Mesenchymal stem cell (in vitro differentiated cells and primary cell): ENCODE measurements around the gene CLK1.

Source experiments
- DNase-seq: peaks from one replicate; pipeline ENCODE4 v3.0.0-alpha.2; 2013
- H2AFZ ChIP-seq: one replicate; pipeline ENCODE4 v1.6.1; 2013; ENCODE audit warnings: low read depth, mild to moderate bottlenecking, control low read depth, inconsistent platforms, low read length, moderate library complexity
- H2AK5ac ChIP-seq: 2 replicates; pipeline ENCODE4 v1.6.1; 2013; ENCODE audit warnings: low read length, moderate library complexity, mild to moderate bottlenecking, inconsistent platforms; ENCODE audit not compliant: severe bottlenecking
- H2BK120ac ChIP-seq: one replicate; pipeline ENCODE4 v1.6.1; 2013; ENCODE audit warnings: low read depth, mild to moderate bottlenecking, inconsistent platforms, low read length, moderate library complexity
- H2BK12ac ChIP-seq, 2 experiments: one replicate each; pipeline ENCODE4 v1.6.1; 2013; ENCODE audit warnings: inconsistent platforms in 2 of 2, low read length in 2 of 2, mild to moderate bottlenecking in 2 of 2, moderate library complexity in 2 of 2, control low read depth in 1 of 2
- H2BK15ac ChIP-seq: one replicate; pipeline ENCODE4 v1.6.1; 2013; ENCODE audit warnings: mild to moderate bottlenecking, low read depth, inconsistent platforms; ENCODE audit not compliant: poor library complexity, severe bottlenecking
- H2BK5ac ChIP-seq: 2 replicates; pipeline ENCODE4 v1.6.1; 2013; ENCODE audit warnings: low read depth, mild to moderate bottlenecking, low read length, control low read depth, inconsistent platforms; ENCODE audit not compliant: poor library complexity, severe bottlenecking
- H3K14ac ChIP-seq, 2 experiments: one replicate each; pipeline ENCODE4 v1.6.1; 2013; ENCODE audit warnings: inconsistent platforms in 2 of 2, low read length in 2 of 2, control low read depth in 1 of 2, mild to moderate bottlenecking in 1 of 2, moderate library complexity in 1 of 2
- H3K18ac ChIP-seq, 2 experiments: one replicate each; pipeline ENCODE4 v1.6.1; 2013; ENCODE audit warnings: inconsistent platforms in 2 of 2, low read length in 2 of 2, control low read depth in 1 of 2, low read depth in 1 of 2, mild to moderate bottlenecking in 1 of 2
- H3K23ac ChIP-seq, 2 experiments: one replicate each; pipeline ENCODE4 v1.6.1; 2013; ENCODE audit warnings: inconsistent platforms in 2 of 2, low read length in 2 of 2, mild to moderate bottlenecking in 2 of 2, moderate library complexity in 2 of 2, control low read depth in 1 of 2
- H3K27ac ChIP-seq: 2 replicates; pipeline ENCODE4 v1.5.1; 2013; ENCODE audit warnings: mild to moderate bottlenecking, moderate library complexity, low read length, control low read depth, inconsistent platforms; ENCODE audit not compliant: poor library complexity, severe bottlenecking
- H3K27me3 ChIP-seq, 2 experiments: 2 replicates each; pipeline versions ENCODE4 v1.6.1 to v1.7.0; 2013; ENCODE audit warnings: low read length in 2 of 2, mild to moderate bottlenecking in 2 of 2, moderate library complexity in 2 of 2, control low read depth in 1 of 2, inconsistent platforms in 1 of 2; ENCODE audit not compliant: control insufficient read depth in 1 of 2, insufficient read depth in 1 of 2
- H3K36me3 ChIP-seq, 2 experiments: 2 replicates each; pipeline versions ENCODE4 v1.6.1 to v1.7.0; 2013; ENCODE audit warnings: low read length in 2 of 2, control low read depth in 1 of 2, inconsistent platforms in 1 of 2, low read depth in 1 of 2, mild to moderate bottlenecking in 1 of 2; ENCODE audit not compliant: insufficient read depth in 2 of 2, control insufficient read depth in 1 of 2
- H3K4ac ChIP-seq, 2 experiments: one replicate each; pipeline ENCODE4 v1.6.1; 2013; ENCODE audit warnings: inconsistent platforms in 2 of 2, low read length in 2 of 2, mild to moderate bottlenecking in 2 of 2, moderate library complexity in 2 of 2, control low read depth in 1 of 2, low read depth in 1 of 2
- H3K4me1 ChIP-seq: 2 replicates; pipeline ENCODE4 v1.6.1; 2013; ENCODE audit warnings: low read depth, low read length, control low read depth; ENCODE audit not compliant: control insufficient read depth, insufficient read depth
- H3K4me2 ChIP-seq: 2 replicates; pipeline ENCODE4 v1.6.1; 2013; ENCODE audit warnings: low read length, mild to moderate bottlenecking, inconsistent platforms; ENCODE audit not compliant: poor library complexity, severe bottlenecking
- H3K4me3 ChIP-seq, 2 experiments: 2 replicates each; pipeline versions ENCODE4 v1.5.1 to v1.7.0; 2013; ENCODE audit warnings: low read length in 2 of 2, mild to moderate bottlenecking in 2 of 2, control low read depth in 1 of 2, low read depth in 1 of 2; ENCODE audit not compliant: insufficient read depth in 1 of 2
- H3K79me1 ChIP-seq: replicated peaks from 2 replicates; pipeline ENCODE4 v1.6.1; 2013; ENCODE audit warnings: mild to moderate bottlenecking, control low read depth, low read length, inconsistent platforms; ENCODE audit not compliant: poor library complexity, severe bottlenecking
- H3K9ac ChIP-seq: 2 replicates; pipeline ENCODE4 v1.7.0; 2013; ENCODE audit warnings: mild to moderate bottlenecking, low read length, moderate library complexity
- H3K9me3 ChIP-seq: 2 replicates; pipeline ENCODE4 v1.7.0; 2013; ENCODE audit warnings: mild to moderate bottlenecking, low read length; ENCODE audit not compliant: control insufficient read depth
- H4K8ac ChIP-seq: one replicate; pipeline ENCODE4 v1.6.1; 2013; ENCODE audit warnings: inconsistent platforms, mild to moderate bottlenecking, low read length, moderate library complexity
- H4K91ac ChIP-seq: one replicate; pipeline ENCODE4 v1.6.1; 2013; ENCODE audit warnings: mild to moderate bottlenecking, low read length, inconsistent platforms
- WGBS: methylation state at CpG from one replicate; pipeline ENCODE4 v1.1.7; 2013; ENCODE audit warnings: mixed read lengths; 5-methylcytosine and 5-hydroxymethylcytosine counted together

The CLK1 gene

GRCh38 chr2:200850512-200851256 lies 13.8 kb downstream of the CLK1 start:
- Histone ChIP-seq H2AK5ac (no peak overlapping the region), H2BK120ac (no peak overlapping the region), H2AFZ (no peak overlapping the region), H4K8ac (no peak overlapping the region), H2BK12ac (no peak overlapping the region), H3K9ac (no peak overlapping the region), H3K4me1 (no peaks in the 10 kb centered on the region), H3K4me2 (no peak overlapping the region), H3K4ac (no peak overlapping the region), H3K14ac (no peak overlapping the region), H2BK15ac (no peak overlapping the region), H3K23ac (no peak overlapping the region), H3K4me3 (no peak overlapping the region), H3K36me3 (peaks cover 27 to 53% of the 10 kb centered on the region in 2 experiments), H4K91ac (no peak overlapping the region), H3K27ac (no peak overlapping the region), H3K9me3 (no peaks in the 10 kb centered on the region), H2BK5ac (no peak overlapping the region), H3K27me3 (no peaks in the 10 kb centered on the region), H3K18ac (no peak overlapping the region), H3K79me1 (peaks cover 5% of the 10 kb centered on the region)
- no peak for DNase-seq
- 95% methylated on average over 13 of the region's 14 CpGs for WGBS

- Histone ChIP-seq H2AFZ (no peak overlapping the region), H2BK15ac (no peak overlapping the region), H3K36me3 (peaks cover 11 to 25% of the 10 kb centered on the region in 2 experiments), H4K91ac (no peak overlapping the region), H3K9me3 (no peaks in the 10 kb centered on the region), H3K9ac (no peak overlapping the region), H3K14ac (no peak overlapping the region), H2BK120ac (no peak overlapping the region), H3K4me1 (no peaks in the 10 kb centered on the region), H3K4me3 (no peak overlapping the region), H2BK5ac (no peak overlapping the region), H3K23ac (no peak overlapping the region), H2AK5ac (no peak overlapping the region), H3K4me2 (no peak overlapping the region), H3K27me3 (no peaks in the 10 kb centered on the region), H3K79me1 (peaks cover 3% of the 10 kb centered on the region), H2BK12ac (no peak overlapping the region), H3K4ac (no peak overlapping the region), H3K27ac (no peak overlapping the region), H3K18ac (no peak overlapping the region), H4K8ac (no peak overlapping the region)
- WGBS = 88% methylated on average over 4 of the region's 4 CpGs
- no peak for DNase-seq
Observed at GRCh38 chr2:200847939-200848338, 16.5 kb downstream of the CLK1 start.

GRCh38 chr2:200847269-200847668 lies 17.2 kb downstream of the CLK1 start:
- Histone ChIP-seq H3K4me2 (no peak overlapping the region), H3K27ac (no peak overlapping the region), H3K4ac (no peak overlapping the region), H3K9me3 (no peaks in the 10 kb centered on the region), H3K79me1 (peaks cover under 1% of the 10 kb centered on the region), H4K91ac (no peak overlapping the region), H3K9ac (no peak overlapping the region), H2BK120ac (no peak overlapping the region), H3K4me1 (no peaks in the 10 kb centered on the region), H3K18ac (no peak overlapping the region), H2AK5ac (no peak overlapping the region), H2BK12ac (no peak overlapping the region), H2AFZ (no peak overlapping the region), H2BK5ac (no peak overlapping the region), H3K4me3 (no peak overlapping the region), H3K23ac (no peak overlapping the region), H2BK15ac (no peak overlapping the region), H3K27me3 (no peaks in the 10 kb centered on the region), H4K8ac (no peak overlapping the region), H3K14ac (no peak overlapping the region), H3K36me3 (peaks cover 11 to 18% of the 10 kb centered on the region in 2 experiments)
- no peak for DNase-seq

GRCh38 chr2:200845669-200846325 lies 18.7 kb downstream of the CLK1 start:
- no peak overlapping the region for H3K4ac ChIP-seq
- no peak for DNase-seq
- no peak overlapping the region for H3K18ac ChIP-seq
- H2BK5ac ChIP-seq = no peak overlapping the region
- H2BK15ac ChIP-seq = no peak overlapping the region
- H3K4me3 ChIP-seq = no peak overlapping the region
- H3K14ac ChIP-seq = no peak overlapping the region
- H4K91ac ChIP-seq = no peak overlapping the region
- H2AFZ ChIP-seq = no peak overlapping the region
- H2AK5ac ChIP-seq = no peak overlapping the region
- 91% methylated on average over 10 of the region's 10 CpGs for WGBS
- no peak overlapping the region for H2BK120ac ChIP-seq
- no peaks in the 10 kb centered on the region for H3K4me1 ChIP-seq
- no peak overlapping the region for H3K23ac ChIP-seq
- no peak overlapping the region for H4K8ac ChIP-seq
- H3K9ac ChIP-seq = no peak overlapping the region
- H3K36me3 ChIP-seq = peaks cover 4 to 5% of the 10 kb centered on the region in 2 experiments
- no peak overlapping the region for H2BK12ac ChIP-seq
- H3K9me3 ChIP-seq = no peaks in the 10 kb centered on the region
- H3K79me1 ChIP-seq = no peaks in the 10 kb centered on the region
- no peaks in the 10 kb centered on the region for H3K27me3 ChIP-seq
- H3K4me2 ChIP-seq = no peak overlapping the region
- no peak overlapping the region for H3K27ac ChIP-seq
